OCI-LY7 (cell line): ENCODE data around the gene ARHGEF26. TPM values are rescaled to one million over a fixed set of nuclear protein-coding genes. Genes with fewer than 3 reads are reported as not detected.

Experiments
- BruUV-seq: library from RNA; stranded (reverse); fragments of 400-500 nt; replicated peaks from 2 replicates; lab custom pipeline; 2021; lab: Mats Ljungman, UMichigan
- CTCF ChIA-PET: fragments of 300-600 bp; sonication (Branson Sonifier 250); formaldehyde crosslinking; loops from one replicate; lab custom pipeline; 2022; ENCODE audit warnings: antibody characterized with exemption; ENCODE audit not compliant: unreplicated experiment; lab: Charles Lee
- POLR2A ChIA-PET: fragments of 300-600 bp; sonication (Branson Sonifier 250); formaldehyde crosslinking; loops from one replicate; lab custom pipeline; 2022; ENCODE audit warnings: antibody characterized with exemption; lab: Charles Lee
- DNase-seq: peaks from one replicate; pipeline ENCODE4 v3.0.0-alpha.2; 2015; ENCODE audit warnings: low spot score
- H2AFZ ChIP-seq: fragments of 200-600 bp; sonication (generic), shearing (Covaris generic); 2 replicates; pipeline ENCODE4 v1.6.1; 2014; ENCODE audit warnings: mild to moderate bottlenecking, antibody characterized with exemption, low read length, moderate library complexity
- H3K27ac ChIP-seq: fragments of 200-600 bp; sonication (generic); 2 replicates; pipeline ENCODE4 v1.5.1; 2014; ENCODE audit warnings: mixed run types, low read depth, mild to moderate bottlenecking, moderate library complexity, low read length, inconsistent platforms; ENCODE audit not compliant: poor library complexity, severe bottlenecking
- H3K36me3 ChIP-seq: fragments of 200-600 bp; sonication (generic); 2 replicates; pipeline ENCODE4 v1.6.1; 2014; ENCODE audit warnings: mild to moderate bottlenecking, antibody characterized with exemption, low read length, moderate library complexity, mixed read lengths; ENCODE audit not compliant: insufficient read depth
- H3K4me1 ChIP-seq: fragments of 200-600 bp; sonication (generic); 2 replicates; pipeline ENCODE4 v1.5.1; 2014; ENCODE audit warnings: mild to moderate bottlenecking, low read length; ENCODE audit not compliant: insufficient read depth, poor library complexity, severe bottlenecking
- H3K4me2 ChIP-seq: fragments of 200-600 bp; sonication (generic); 2 replicates; pipeline ENCODE4 v1.6.1; 2014; ENCODE audit warnings: mild to moderate bottlenecking, low read length
- H3K4me3 ChIP-seq: fragments of 200-600 bp; sonication (generic); 2 replicates; pipeline ENCODE4 v1.5.1; 2014; ENCODE audit warnings: mild to moderate bottlenecking, low read depth, low read length; ENCODE audit not compliant: poor library complexity, severe bottlenecking
- H3K79me2 ChIP-seq: fragments of 200-600 bp; sonication (generic); 2 replicates; pipeline ENCODE4 v1.6.1; 2016; ENCODE audit warnings: low read depth, mild to moderate bottlenecking, low read length, moderate library complexity, mixed read lengths; ENCODE audit not compliant: insufficient read depth
- H3K9me2 ChIP-seq: fragments of 200-600 bp; sonication (generic); 2 replicates; pipeline ENCODE4 v1.6.1; 2016; ENCODE audit warnings: mild to moderate bottlenecking, low read length, mixed read lengths; ENCODE audit not compliant: insufficient read depth
- H3K9me3 ChIP-seq: fragments of 200-600 bp; sonication (generic); 2 replicates; pipeline ENCODE4 v1.6.1; 2014; ENCODE audit warnings: mild to moderate bottlenecking, mixed run types, low read length, mixed read lengths
- H4K20me1 ChIP-seq: fragments of 200-600 bp; sonication (generic); 2 replicates; pipeline ENCODE4 v1.6.1; 2014; ENCODE audit warnings: mild to moderate bottlenecking, antibody characterized with exemption, low read length, moderate library complexity, mixed read lengths; ENCODE audit not compliant: insufficient read depth
- CTCF ChIP-seq: fragments of 200-600 bp; sonication (generic); conservative IDR thresholded peaks from 2 replicates; pipeline ENCODE4 v1.5.1; 2014; ENCODE audit warnings: mild to moderate bottlenecking, antibody characterized with exemption, low read length, moderate library complexity, mixed read lengths
- EZH2phosphoT487 ChIP-seq: fragments of 200-600 bp; sonication (generic); IDR thresholded peaks from 2 replicates; pipeline ENCODE4 v1.6.1; 2018; ENCODE audit warnings: low read depth, borderline replicate concordance, mild to moderate bottlenecking, mixed run types, antibody characterized with exemption, low read length, moderate library complexity, mixed read lengths
- intact Hi-C: fragments of 100-400 bp; cut with micrococcal nuclease; formaldehyde crosslinking; loops from one replicate; pipeline ENCODE4 v1.10.0; 2022; ENCODE audit not compliant: unreplicated experiment
- total RNA-seq, 2 experiments: library from RNA; depleted of rRNA in 1 of 2; stranded (reverse); fragments of >200 nt in 1 of 2; shearing (Covaris generic) in 1 of 2; gene quantifications; 2 replicates each; pipeline ENCODE4 v1.2.3, GENCODE V29; 2014 to 2022

Gene ARHGEF26
- total RNA-seq, 2 experiments from 2014 or later, result 0.11 to 0.35 TPM

- Histone ChIP-seq H3K9me3 (no peaks in the 10 kb centered on the region), H3K36me3 (no peaks in the 10 kb centered on the region), H3K27ac (no peak overlapping the region), H3K79me2 (no peaks in the 10 kb centered on the region), H4K20me1 (no peaks in the 10 kb centered on the region), H2AFZ (no peak overlapping the region), H3K4me3 (no peak overlapping the region), H3K4me1 (no peaks in the 10 kb centered on the region), H3K9me2 (no peaks in the 10 kb centered on the region), H3K4me2 (no peak overlapping the region)
- ChIA-PET CTCF (no interaction called here), POLR2A (interaction anchor here (0.5 kb wide), 1 partner anchor 847 kb away, joined by 5 read pairs; no protein-coding TSS in a partner anchor)
- no TSS peak for BruUV-seq
- TF ChIP-seq CTCF, result no peak
- no peak for TF ChIP-seq EZH2phosphoT487
- DNase-seq, result no peak
- intact Hi-C loops, result no loop called here
Observed at GRCh38 chr3:154101250-154101649, 19.9 kb upstream of the ARHGEF26 start.

GRCh38 chr3:154102225-154102624 is 19.0 kb upstream of the ARHGEF26 start:
- POLR2A ChIA-PET, result interaction anchor here (0.6 kb wide), 1 partner anchor 146 kb away, joined by 3 read pairs; no protein-coding TSS in a partner anchor
- intact Hi-C loops, result no loop called here
- Histone ChIP-seq H3K9me2 (no peaks in the 10 kb centered on the region), H2AFZ (no peak overlapping the region), H4K20me1 (no peaks in the 10 kb centered on the region), H3K4me3 (no peak overlapping the region), H3K27ac (no peak overlapping the region), H3K4me2 (no peak overlapping the region), H3K4me1 (no peaks in the 10 kb centered on the region), H3K9me3 (no peaks in the 10 kb centered on the region), H3K79me2 (no peaks in the 10 kb centered on the region), H3K36me3 (no peaks in the 10 kb centered on the region)
- no peak for DNase-seq
- no TSS peak for BruUV-seq
- CTCF ChIA-PET, result no interaction called here
- TF ChIP-seq CTCF, result no peak

GRCh38 chr3:154105218-154105975 is 15.8 kb upstream of the ARHGEF26 start:
- intact Hi-C loops, result no loop called here
- H3K4me2 ChIP-seq, result no peak overlapping the region
- ChIA-PET POLR2A (interaction anchor here (0.6 kb wide), 1 partner anchor 12 kb away, joined by 3 read pairs; no protein-coding TSS in a partner anchor), CTCF (no interaction called here)
- no peaks in the 10 kb centered on the region for H3K9me3 ChIP-seq
- TF ChIP-seq EZH2phosphoT487 (no peak), CTCF (no peak)
- no peak overlapping the region for H3K27ac ChIP-seq
- H3K79me2 ChIP-seq, result no peaks in the 10 kb centered on the region
- H4K20me1 ChIP-seq, result no peaks in the 10 kb centered on the region
- no peaks in the 10 kb centered on the region for H3K4me1 ChIP-seq
- no TSS peak for BruUV-seq
- H3K36me3 ChIP-seq, result no peaks in the 10 kb centered on the region
- H2AFZ ChIP-seq, result no peak overlapping the region
- no peaks in the 10 kb centered on the region for H3K9me2 ChIP-seq
- DNase-seq, result no peak
- H3K4me3 ChIP-seq, result no peak overlapping the region
